Tibial artery (tissue), 4 donors: ENCODE results near the gene SOX5.

ENCODE experiments used
- DNase-seq, 2 donors: peaks; one replicate each; pipeline ENCODE4 v3.0.0-alpha.2; 2019
- H3K27ac ChIP-seq, 2 donors: fragments of 200-600 bp; sonication (generic) in 1 of 2; 1 replicate in 1 of 2; 2 replicates in 1 of 2; pipeline ENCODE4 v1.5.1; 2018 to 2019; ENCODE audit warnings: mild to moderate bottlenecking in 1 of 2
- H3K27me3 ChIP-seq, 2 donors: fragments of 200-600 bp; sonication (generic) in 1 of 2; one replicate each; pipeline versions ENCODE4 v1.5.1 to v1.6.0; 2016 to 2019
- H3K36me3 ChIP-seq, 3 donors: fragments of 200-600 bp; sonication (generic) in 2 of 3; one replicate each; pipeline ENCODE4 v1.5.1; 2016 to 2019; ENCODE audit warnings: mild to moderate bottlenecking in 2 of 3
- H3K4me1 ChIP-seq, 4 donors: fragments of 200-600 bp; sonication (generic) in 2 of 4; 1 replicate in 3 of 4; 2 replicates in 1 of 4; pipeline ENCODE4 v1.5.1; 2016 to 2019
- H3K4me3 ChIP-seq, 2 donors: fragments of 200-600 bp; sonication (generic) in 1 of 2; 1 replicate in 1 of 2; 2 replicates in 1 of 2; pipeline ENCODE4 v1.5.1; 2018 to 2019; ENCODE audit warnings: mild to moderate bottlenecking in 2 of 2
- H3K9me3 ChIP-seq, 3 donors: fragments of 200-600 bp; sonication (generic) in 1 of 3; one replicate each; pipeline ENCODE4 v1.5.1; 2016 to 2019
- intact Hi-C: fragments of 100-400 bp; cut with DNase I; formaldehyde crosslinking; loops from one replicate; pipeline ENCODE4 v1.15.0; 2023; ENCODE audit warnings: low total_unique reads
- TF ChIP-seq, protein P1 (sequence below), 2 experiments: fragments of 200-600 bp in 1 of 2; fragments of 450-650 bp in 1 of 2; IDR thresholded peaks; one replicate each; pipeline ENCODE4 v1.5.1; 2017 to 2019; ENCODE audit warnings: antibody characterized with exemption in 2 of 2, mild to moderate bottlenecking in 1 of 2, moderate library complexity in 1 of 2

The SOX5 gene

DNA sequence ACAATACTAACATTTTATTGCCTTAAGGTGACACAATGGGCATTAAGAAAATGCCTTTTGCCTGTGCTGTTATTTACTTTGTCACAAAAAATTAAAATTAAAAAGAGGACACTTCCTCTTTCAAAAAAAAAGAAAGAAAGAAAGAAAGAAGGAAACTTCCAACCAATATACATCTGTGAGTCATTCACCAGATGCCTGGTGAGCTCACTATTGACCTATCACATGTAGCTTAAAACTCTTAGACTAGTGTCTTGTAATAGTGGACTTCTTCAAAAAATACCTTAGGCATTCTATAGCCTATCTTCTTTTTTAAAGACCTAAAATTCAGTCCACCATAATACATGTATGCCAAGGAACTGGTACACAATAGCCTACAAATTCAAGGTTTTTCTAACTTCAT lies 4.9 kb upstream of the SOX5 start:
- intact Hi-C loops = no loop called here
- TF ChIP-seq, protein P1, sequence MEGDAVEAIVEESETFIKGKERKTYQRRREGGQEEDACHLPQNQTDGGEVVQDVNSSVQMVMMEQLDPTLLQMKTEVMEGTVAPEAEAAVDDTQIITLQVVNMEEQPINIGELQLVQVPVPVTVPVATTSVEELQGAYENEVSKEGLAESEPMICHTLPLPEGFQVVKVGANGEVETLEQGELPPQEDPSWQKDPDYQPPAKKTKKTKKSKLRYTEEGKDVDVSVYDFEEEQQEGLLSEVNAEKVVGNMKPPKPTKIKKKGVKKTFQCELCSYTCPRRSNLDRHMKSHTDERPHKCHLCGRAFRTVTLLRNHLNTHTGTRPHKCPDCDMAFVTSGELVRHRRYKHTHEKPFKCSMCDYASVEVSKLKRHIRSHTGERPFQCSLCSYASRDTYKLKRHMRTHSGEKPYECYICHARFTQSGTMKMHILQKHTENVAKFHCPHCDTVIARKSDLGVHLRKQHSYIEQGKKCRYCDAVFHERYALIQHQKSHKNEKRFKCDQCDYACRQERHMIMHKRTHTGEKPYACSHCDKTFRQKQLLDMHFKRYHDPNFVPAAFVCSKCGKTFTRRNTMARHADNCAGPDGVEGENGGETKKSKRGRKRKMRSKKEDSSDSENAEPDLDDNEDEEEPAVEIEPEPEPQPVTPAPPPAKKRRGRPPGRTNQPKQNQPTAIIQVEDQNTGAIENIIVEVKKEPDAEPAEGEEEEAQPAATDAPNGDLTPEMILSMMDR (IDR thresholded peaks at IDR 0.05) = no peak
- DNase-seq = no peak
- no peaks in the 10 kb centered on the region for H3K9me3 ChIP-seq
- H3K4me3 ChIP-seq = no peak overlapping the region
- no peaks in the 10 kb centered on the region for H3K36me3 ChIP-seq
- H3K27ac ChIP-seq = no peak overlapping the region
- H3K4me1 ChIP-seq = peaks cover 0 to 11% (median 5%) of the 10 kb centered on the region in 4 donors
- H3K27me3 ChIP-seq = no peaks in the 10 kb centered on the region

DNA sequence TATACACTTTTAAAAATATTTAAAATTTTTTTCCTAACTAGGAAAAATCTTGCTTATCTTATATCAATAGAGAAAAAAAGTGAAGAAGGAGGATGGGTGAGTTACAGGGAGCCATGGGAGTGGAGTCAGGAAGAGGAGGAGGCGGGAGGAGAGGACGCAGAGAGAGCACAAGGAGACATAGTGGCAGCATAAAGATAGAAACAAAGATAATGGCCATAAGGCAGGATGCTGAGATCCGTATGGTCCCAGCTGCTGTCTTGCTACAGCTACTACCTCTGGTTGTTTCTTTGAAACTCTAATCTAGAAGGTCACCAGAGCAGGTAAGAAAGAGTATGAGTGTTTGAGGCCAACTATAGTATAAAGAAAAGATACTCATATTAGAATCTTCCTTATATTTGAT lies 2.6 kb upstream of the SOX5 start:
- Histone ChIP-seq H3K36me3 (no peaks in the 10 kb centered on the region), H3K4me1 (peaks cover 0 to 24% (median 5%) of the 10 kb centered on the region in 4 donors), H3K9me3 (no peaks in the 10 kb centered on the region), H3K4me3 (no peak overlapping the region), H3K27me3 (peaks cover 0 to 2% of the 10 kb centered on the region in 2 donors), H3K27ac (no peak overlapping the region)
- TF ChIP-seq, protein P1 (IDR thresholded peaks at IDR 0.05) = no peak
- intact Hi-C loops = no loop called here
- DNase-seq = no peak

DNA sequence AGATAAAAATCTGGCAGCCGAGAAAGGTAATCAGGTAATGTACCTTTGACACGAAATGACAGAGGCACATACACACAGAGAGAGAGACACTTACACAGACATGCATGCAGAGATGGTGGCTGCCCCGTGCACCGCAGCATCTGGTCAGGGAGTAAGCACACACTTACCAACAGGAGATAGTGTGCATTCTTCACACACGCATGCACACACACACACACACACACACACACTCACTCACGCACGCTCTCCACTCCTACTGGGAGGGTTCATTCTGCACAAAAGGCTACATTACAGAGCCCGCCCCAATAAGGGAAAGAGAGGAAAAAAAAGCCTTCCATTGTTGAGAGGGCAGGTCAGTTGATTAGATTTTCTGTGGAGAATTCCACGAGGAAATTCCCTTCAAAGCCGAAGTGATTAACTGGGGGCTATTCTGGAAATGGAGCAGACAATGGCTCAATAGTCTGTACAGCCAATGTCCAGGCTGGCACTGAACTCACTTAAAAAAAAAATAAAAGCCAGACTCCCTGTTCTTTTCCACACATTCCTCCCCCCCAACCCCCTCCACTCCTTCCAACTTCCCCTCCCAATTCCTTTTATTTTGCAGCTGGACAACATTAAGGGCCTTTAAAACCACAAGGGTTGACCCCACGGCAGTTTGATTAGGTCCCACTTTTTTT lies 1.4 kb upstream of the SOX5 start:
- intact Hi-C loops = no loop called here
- Histone ChIP-seq H3K4me1 (peaks cover 0 to 24% (median 5%) of the 10 kb centered on the region in 4 donors), H3K27me3 (peaks cover 0 to 2% of the 10 kb centered on the region in 2 donors), H3K27ac (peak overlapping the region in 1 of 2 donors; percentile 38), H3K9me3 (no peaks in the 10 kb centered on the region), H3K4me3 (peak overlapping the region; percentile 47 to 51), H3K36me3 (no peaks in the 10 kb centered on the region)
- TF ChIP-seq, protein P1 (IDR thresholded peaks at IDR 0.05) = no peak
- no peak for DNase-seq

DNA sequence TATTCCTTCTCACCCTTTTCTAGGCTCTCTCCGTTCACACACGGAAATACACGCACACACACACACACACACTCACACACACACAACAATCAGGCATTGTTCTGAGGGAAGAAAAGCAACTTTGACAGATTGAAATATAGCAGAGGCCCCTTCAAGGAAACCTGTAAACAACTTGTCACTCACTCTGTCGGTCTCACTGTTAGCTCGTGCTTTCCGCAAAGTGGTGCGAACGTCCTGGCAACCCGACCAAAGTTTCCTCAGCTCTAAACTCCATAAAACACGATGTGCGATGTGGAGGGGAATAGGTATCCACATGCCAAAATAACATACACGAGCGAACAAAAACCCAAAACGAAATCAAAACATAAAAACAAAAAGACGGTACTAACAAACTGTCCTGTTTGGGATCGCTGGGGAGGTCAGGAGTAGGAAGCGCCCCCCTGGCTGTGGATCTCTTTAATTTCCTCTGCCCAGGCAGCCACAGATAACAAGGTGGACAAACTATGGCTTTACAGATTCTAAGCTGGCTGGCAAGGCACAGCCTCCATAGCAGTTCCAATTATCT lies 822 bp upstream of the SOX5 start:
- peaks cover 0 to 2% of the 10 kb centered on the region in 2 donors for H3K27me3 ChIP-seq
- peak overlapping the region; percentile 47 to 51 for H3K4me3 ChIP-seq
- H3K4me1 ChIP-seq = peaks cover 0 to 24% (median 5%) of the 10 kb centered on the region in 4 donors
- no peaks in the 10 kb centered on the region for H3K9me3 ChIP-seq
- TF ChIP-seq, protein P1 (IDR thresholded peaks at IDR 0.05) = no peak
- peak; percentile 24 to 59 for DNase-seq
- H3K36me3 ChIP-seq = no peaks in the 10 kb centered on the region
- intact Hi-C loops = no loop called here
- H3K27ac ChIP-seq = peak overlapping the region in 1 of 2 donors; percentile 38

DNA sequence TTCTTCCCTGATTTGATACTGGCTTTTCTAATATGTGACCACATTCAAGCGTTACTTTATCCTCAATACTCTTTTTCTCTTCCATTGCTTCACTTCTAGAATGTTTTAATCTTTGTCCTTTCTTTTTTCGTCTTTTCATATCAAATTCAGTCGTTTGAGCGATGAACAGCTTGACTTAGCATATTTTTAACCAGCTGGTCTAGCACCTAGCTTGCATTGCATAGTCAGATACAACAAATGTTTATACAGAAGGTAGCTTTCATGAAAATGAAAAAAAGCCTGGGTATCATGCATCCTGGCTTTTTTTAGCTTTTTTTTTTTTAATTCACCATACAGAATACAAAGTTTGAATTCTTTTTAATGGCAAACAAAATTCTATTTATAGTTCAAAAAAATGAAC lies 1.2 kb downstream of the SOX5 start:
- TF ChIP-seq, protein P1 (IDR thresholded peaks at IDR 0.05) = no peak
- peaks cover 0 to 24% (median 5%) of the 10 kb centered on the region in 4 donors for H3K4me1 ChIP-seq
- H3K27ac ChIP-seq = no peak overlapping the region
- no peak for DNase-seq
- H3K27me3 ChIP-seq = peaks cover 0 to 2% of the 10 kb centered on the region in 2 donors
- H3K9me3 ChIP-seq = no peaks in the 10 kb centered on the region
- intact Hi-C loops = no loop called here
- H3K4me3 ChIP-seq = peak overlapping the region; percentile 47 to 51
- H3K36me3 ChIP-seq = no peaks in the 10 kb centered on the region
